Suprapubic skin (tissue), 4 donors: Measurements from ENCODE around the gene TTC36. TPM values are rescaled to one million over a fixed set of nuclear protein-coding genes. Genes with fewer than 3 reads are reported as not detected.

Source experiments
- DNase-seq, 2 donors: peaks; one replicate each; pipeline ENCODE4 v3.0.0-alpha.2; 2019; ENCODE audit warnings: low spot score in 2 of 2
- H3K27ac ChIP-seq: fragments of 200-600 bp; sonication (generic); one replicate; pipeline ENCODE4 v1.5.1; 2019
- H3K27me3 ChIP-seq: fragments of 200-600 bp; sonication (generic); one replicate; pipeline ENCODE4 v1.5.1; 2019
- H3K36me3 ChIP-seq: fragments of 200-600 bp; sonication (generic); one replicate; pipeline ENCODE4 v1.5.1; 2019
- H3K4me1 ChIP-seq: fragments of 200-600 bp; sonication (generic); one replicate; pipeline ENCODE4 v1.5.1; 2019
- H3K4me3 ChIP-seq: fragments of 200-600 bp; sonication (generic); one replicate; pipeline ENCODE4 v1.5.1; 2019; ENCODE audit warnings: mild to moderate bottlenecking
- H3K9me3 ChIP-seq: fragments of 200-600 bp; sonication (generic); one replicate; pipeline ENCODE4 v1.5.1; 2019
- CTCF ChIP-seq, 2 donors: fragments of 200-600 bp in 1 of 2; fragments of 450-650 bp in 1 of 2; sonication (generic) in 1 of 2; IDR thresholded peaks; one replicate each; pipeline ENCODE4 v1.5.1; 2016 to 2019; ENCODE audit warnings: antibody characterized with exemption in 2 of 2, mild to moderate bottlenecking in 1 of 2, moderate library complexity in 1 of 2
- EP300 ChIP-seq: sonication (generic); formaldehyde crosslinking; IDR thresholded peaks from one replicate; pipeline ENCODE4 v1.6.1; 2017; ENCODE audit warnings: antibody characterized with exemption
- POLR2A ChIP-seq, 2 donors: fragments of 450-650 bp; IDR thresholded peaks; one replicate each; pipeline ENCODE4 v1.6.1; 2017; ENCODE audit warnings: antibody characterized with exemption in 2 of 2, mild to moderate bottlenecking in 2 of 2, moderate library complexity in 2 of 2
- POLR2AphosphoS5 ChIP-seq, 3 donors: sonication (generic); formaldehyde crosslinking; IDR thresholded peaks; one replicate each; pipeline ENCODE4 v1.6.1; 2017; ENCODE audit warnings: antibody characterized with exemption in 3 of 3
- WGBS: methylation state at CpG from one replicate; pipeline ENCODE4 v1.1.5; 2018; 5-methylcytosine and 5-hydroxymethylcytosine counted together
- total RNA-seq, 4 donors: library from RNA; depleted of rRNA; stranded (reverse); fragments of >200 nt; gene quantifications; one replicate each; pipeline ENCODE4 v1.1.0, GENCODE V29; 2016

Gene TTC36
- total RNA-seq, 4 donors from 2014 or later: 3.0 TPM; not detected in 3

GRCh38 chr11:118535261-118535660, 8.0 kb downstream of the TTC36 start:
- no peaks in the 10 kb centered on the region for H3K9me3 ChIP-seq
- no peaks in the 10 kb centered on the region for H3K27me3 ChIP-seq
- no peak overlapping the region for H3K27ac ChIP-seq
- 83% methylated on average over 9 of the region's 9 CpGs for WGBS
- no peak for TF ChIP-seq CTCF (IDR thresholded peaks at IDR 0.05)
- TF ChIP-seq POLR2A (IDR thresholded peaks at IDR 0.05): no peak
- TF ChIP-seq POLR2AphosphoS5 (IDR thresholded peaks at IDR 0.05): no peak
- no peak for TF ChIP-seq EP300
- no peak for DNase-seq
- H3K4me3 ChIP-seq: no peak overlapping the region
- H3K4me1 ChIP-seq: peaks cover 16% of the 10 kb centered on the region
- peaks cover 12% of the 10 kb centered on the region for H3K36me3 ChIP-seq

GRCh38 chr11:118536726-118537125, 9.5 kb downstream of the TTC36 start:
- Histone ChIP-seq H3K36me3 (peaks cover 15% of the 10 kb centered on the region), H3K27me3 (no peaks in the 10 kb centered on the region), H3K27ac (no peak overlapping the region), H3K4me3 (no peak overlapping the region), H3K9me3 (no peaks in the 10 kb centered on the region), H3K4me1 (peaks cover 3% of the 10 kb centered on the region)
- DNase-seq: no peak
- 94% methylated on average over 5 of the region's 5 CpGs for WGBS
- TF ChIP-seq POLR2A (IDR thresholded peaks at IDR 0.05): no peak
- TF ChIP-seq EP300: no peak
- TF ChIP-seq POLR2AphosphoS5 (IDR thresholded peaks at IDR 0.05): no peak
- TF ChIP-seq CTCF (IDR thresholded peaks at IDR 0.05): no peak

GRCh38 chr11:118537409-118537980, 10.2 kb downstream of the TTC36 start:
- Histone ChIP-seq H3K27ac (no peak overlapping the region), H3K27me3 (no peaks in the 10 kb centered on the region), H3K4me3 (no peak overlapping the region), H3K9me3 (no peaks in the 10 kb centered on the region), H3K4me1 (no peaks in the 10 kb centered on the region), H3K36me3 (peaks cover 17% of the 10 kb centered on the region)
- 93% methylated on average over 6 of the region's 6 CpGs for WGBS
- no peak for DNase-seq
- no peak for TF ChIP-seq CTCF (IDR thresholded peaks at IDR 0.05)
- TF ChIP-seq POLR2AphosphoS5 (IDR thresholded peaks at IDR 0.05): no peak
- TF ChIP-seq EP300: no peak
- TF ChIP-seq POLR2A (IDR thresholded peaks at IDR 0.05): no peak

GRCh38 chr11:118544010-118544646, 16.9 kb downstream of the TTC36 start:
- Histone ChIP-seq H3K4me3 (no peak overlapping the region), H3K27me3 (no peaks in the 10 kb centered on the region), H3K9me3 (no peaks in the 10 kb centered on the region), H3K4me1 (no peaks in the 10 kb centered on the region), H3K27ac (no peak overlapping the region), H3K36me3 (peaks cover 43% of the 10 kb centered on the region)
- no peak for TF ChIP-seq CTCF (IDR thresholded peaks at IDR 0.05)
- no peak for TF ChIP-seq POLR2A (IDR thresholded peaks at IDR 0.05)
- TF ChIP-seq POLR2AphosphoS5 (IDR thresholded peaks at IDR 0.05): no peak
- DNase-seq: no peak
- 91% methylated on average over 8 of the region's 8 CpGs for WGBS

- Histone ChIP-seq H3K9me3 (no peaks in the 10 kb centered on the region), H3K27ac (no peak overlapping the region), H3K27me3 (no peaks in the 10 kb centered on the region), H3K4me3 (no peak overlapping the region), H3K36me3 (peaks cover 43% of the 10 kb centered on the region), H3K4me1 (no peaks in the 10 kb centered on the region)
- 90% methylated on average over 3 of the region's 3 CpGs for WGBS
- DNase-seq: peak in 1 of 2 donors; percentile 40
- TF ChIP-seq CTCF (IDR thresholded peaks at IDR 0.05): no peak
- TF ChIP-seq POLR2AphosphoS5 (IDR thresholded peaks at IDR 0.05): no peak
- TF ChIP-seq EP300: no peak
- no peak for TF ChIP-seq POLR2A (IDR thresholded peaks at IDR 0.05)
Observed at GRCh38 chr11:118544647-118545010, 17.4 kb downstream of the TTC36 start.
